Smooth muscle cell (in vitro differentiated cells): Measurements from ENCODE around the gene LDAF1. TPM values are rescaled to one million over a fixed set of nuclear protein-coding genes. Genes with fewer than 3 reads are reported as not detected.
"Not testable (repeated sequence)": the region's sequence is repeated elsewhere in the genome, so short reads cannot be mapped to it uniquely, and the experiment has no call there.

Source experiments
- DNase-seq: peaks from one replicate; lab custom pipeline; 2025; ENCODE audit not compliant: unreplicated experiment; lab: John Stamatoyannopoulos, UW
- H2AFZ ChIP-seq: fragments of 200-600 bp; sonication (generic); 2 replicates; pipeline ENCODE4 v1.6.0; 2016; ENCODE audit warnings: antibody characterized with exemption, low read depth, mild to moderate bottlenecking
- H3F3A ChIP-seq: fragments of 200-600 bp; sonication (generic); 2 replicates; pipeline ENCODE4 v1.6.0; 2017; ENCODE audit warnings: antibody characterized with exemption, low read depth
- H3K27ac ChIP-seq: fragments of 200-600 bp; sonication (generic); 2 replicates; pipeline ENCODE4 v1.5.1; 2016; ENCODE audit warnings: low read depth, mild to moderate bottlenecking
- H3K27me3 ChIP-seq: fragments of 200-600 bp; sonication (generic); 2 replicates; pipeline ENCODE4 v1.6.1; 2016; ENCODE audit warnings: low read depth, mild to moderate bottlenecking
- H3K36me3 ChIP-seq: fragments of 200-600 bp; sonication (generic); 2 replicates; pipeline ENCODE4 v1.5.1; 2016; ENCODE audit warnings: low read depth
- H3K4me1 ChIP-seq: fragments of 200-600 bp; sonication (generic); 2 replicates; pipeline ENCODE4 v1.5.1; 2016; ENCODE audit warnings: low read depth
- H3K4me2 ChIP-seq: fragments of 200-600 bp; sonication (generic); 2 replicates; pipeline ENCODE4 v1.6.0; 2016; ENCODE audit warnings: mild to moderate bottlenecking
- H3K4me3 ChIP-seq: fragments of 200-600 bp; sonication (generic); 2 replicates; pipeline ENCODE4 v1.5.1; 2016; ENCODE audit warnings: mild to moderate bottlenecking
- H3K79me2 ChIP-seq: fragments of 200-600 bp; sonication (generic); 2 replicates; pipeline ENCODE4 v1.6.0; 2016; ENCODE audit warnings: low read depth, mild to moderate bottlenecking
- H3K9ac ChIP-seq: fragments of 200-600 bp; sonication (generic); 2 replicates; pipeline ENCODE4 v1.6.0; 2016; ENCODE audit warnings: low read depth
- H3K9me3 ChIP-seq: fragments of 200-600 bp; sonication (generic); replicated peaks from 2 replicates; pipeline ENCODE4 v1.5.1; 2016; ENCODE audit warnings: low read depth
- H4K20me1 ChIP-seq: fragments of 200-600 bp; sonication (generic); 2 replicates; pipeline ENCODE4 v1.6.0; 2016; ENCODE audit warnings: low read depth
- WGBS: methylation state at CpG from one replicate; pipeline ENCODE4 v1.1.7; 2016; ENCODE audit warnings: low lambda C conversion rate; 5-methylcytosine and 5-hydroxymethylcytosine counted together
- polyA plus RNA-seq: library from polyadenylated mRNA; unstranded; fragments of >200 nt; fragmentation: Nextera tagmentation; extraction: Ambion mirVana; gene quantifications from 2 replicates; pipeline ENCODE4 v1.2.1, GENCODE V29; 2016
- total RNA-seq: library from RNA; depleted of rRNA; stranded (reverse); fragments of >200 nt; gene quantifications from 2 replicates; pipeline ENCODE4 v1.2.3, GENCODE V29; 2014
- TF ChIP-seq, protein P1 (sequence below): fragments of 200-600 bp; sonication (generic); IDR thresholded peaks from 2 replicates; pipeline ENCODE4 v1.5.1; 2017; ENCODE audit warnings: borderline replicate concordance, mild to moderate bottlenecking, antibody characterized with exemption; ENCODE audit not compliant: insufficient read depth, poor library complexity, severe bottlenecking

The LDAF1 gene
- total and polyA plus RNA-seq, 2 experiments from 2014 or later = 16.2 to 21.0 TPM

DNA sequence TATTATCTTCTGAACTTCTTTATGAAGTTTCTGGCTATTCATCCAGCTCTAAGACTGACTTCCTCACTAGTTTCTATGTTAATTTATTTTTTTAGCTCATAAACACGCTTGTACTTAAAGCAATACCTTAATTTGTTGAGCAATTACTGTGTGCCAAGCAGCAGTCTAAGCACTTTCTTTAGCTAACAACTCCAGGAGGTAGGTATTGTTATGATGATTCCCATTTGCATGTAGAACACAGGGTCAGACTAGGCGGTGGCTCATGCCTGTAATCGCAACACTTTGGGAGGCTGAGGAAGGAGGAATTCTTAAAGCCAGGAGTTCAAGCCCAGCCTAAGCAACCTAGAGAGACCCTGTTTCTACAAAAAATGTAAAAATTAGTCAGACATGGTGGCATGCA, 27.7 kb upstream of the LDAF1 start:
- Histone ChIP-seq H3K9me3 (no peaks in the 10 kb centered on the region), H3K4me2 (no peak overlapping the region), H3F3A (no peaks in the 10 kb centered on the region), H2AFZ (no peak overlapping the region), H3K27me3 (peaks cover 20% of the 10 kb centered on the region), H3K79me2 (no peaks in the 10 kb centered on the region), H3K36me3 (no peaks in the 10 kb centered on the region), H3K4me1 (no peaks in the 10 kb centered on the region), H3K4me3 (no peak overlapping the region), H3K27ac (no peak overlapping the region), H3K9ac (no peak overlapping the region), H4K20me1 (no peaks in the 10 kb centered on the region)
- 62% methylated on average over 3 of the region's 3 CpGs for WGBS
- TF ChIP-seq, protein P1, sequence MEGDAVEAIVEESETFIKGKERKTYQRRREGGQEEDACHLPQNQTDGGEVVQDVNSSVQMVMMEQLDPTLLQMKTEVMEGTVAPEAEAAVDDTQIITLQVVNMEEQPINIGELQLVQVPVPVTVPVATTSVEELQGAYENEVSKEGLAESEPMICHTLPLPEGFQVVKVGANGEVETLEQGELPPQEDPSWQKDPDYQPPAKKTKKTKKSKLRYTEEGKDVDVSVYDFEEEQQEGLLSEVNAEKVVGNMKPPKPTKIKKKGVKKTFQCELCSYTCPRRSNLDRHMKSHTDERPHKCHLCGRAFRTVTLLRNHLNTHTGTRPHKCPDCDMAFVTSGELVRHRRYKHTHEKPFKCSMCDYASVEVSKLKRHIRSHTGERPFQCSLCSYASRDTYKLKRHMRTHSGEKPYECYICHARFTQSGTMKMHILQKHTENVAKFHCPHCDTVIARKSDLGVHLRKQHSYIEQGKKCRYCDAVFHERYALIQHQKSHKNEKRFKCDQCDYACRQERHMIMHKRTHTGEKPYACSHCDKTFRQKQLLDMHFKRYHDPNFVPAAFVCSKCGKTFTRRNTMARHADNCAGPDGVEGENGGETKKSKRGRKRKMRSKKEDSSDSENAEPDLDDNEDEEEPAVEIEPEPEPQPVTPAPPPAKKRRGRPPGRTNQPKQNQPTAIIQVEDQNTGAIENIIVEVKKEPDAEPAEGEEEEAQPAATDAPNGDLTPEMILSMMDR = no peak
- no peak for DNase-seq

GRCh38 chr16:21134053-21134452, 24.4 kb upstream of the LDAF1 start:
- H2AFZ ChIP-seq = no peak overlapping the region
- DNase-seq = no peak
- no peaks in the 10 kb centered on the region for H3K4me1 ChIP-seq
- no peak overlapping the region for H3K9ac ChIP-seq
- no peaks in the 10 kb centered on the region for H3K79me2 ChIP-seq
- TF ChIP-seq, protein P1 = no peak
- H3K4me2 ChIP-seq = no peak overlapping the region
- peaks cover 11% of the 10 kb centered on the region for H3K27me3 ChIP-seq
- H3K27ac ChIP-seq = no peak overlapping the region
- 87% methylated on average over 8 of the region's 8 CpGs for WGBS
- H3K36me3 ChIP-seq = no peaks in the 10 kb centered on the region
- no peaks in the 10 kb centered on the region for H4K20me1 ChIP-seq
- no peaks in the 10 kb centered on the region for H3K9me3 ChIP-seq
- H3K4me3 ChIP-seq = no peak overlapping the region
- H3F3A ChIP-seq = no peaks in the 10 kb centered on the region

- Histone ChIP-seq H3K9me3 (no peaks in the 10 kb centered on the region), H3K27me3 (peaks cover 2% of the 10 kb centered on the region), H4K20me1 (no peaks in the 10 kb centered on the region), H3K4me1 (no peaks in the 10 kb centered on the region), H3K4me2 (no peak overlapping the region), H3K27ac (no peak overlapping the region), H3K9ac (no peak overlapping the region), H3K79me2 (no peaks in the 10 kb centered on the region), H3F3A (no peaks in the 10 kb centered on the region), H2AFZ (no peak overlapping the region), H3K36me3 (no peaks in the 10 kb centered on the region), H3K4me3 (no peak overlapping the region)
- 72% methylated on average over 5 of the region's 5 CpGs for WGBS
- TF ChIP-seq, protein P1 = no peak
- DNase-seq = no peak
These were observed 12.7 kb upstream of the LDAF1 start for GRCh38 chr16:21145738-21146137.

GRCh38 chr16:21150375-21151001, 8.0 kb upstream of the LDAF1 start, which contains the start of gene DNAH3:
DNAH3 (minus strand) TSS chr16:21150846; CDS start chr16:21150319, 527 bp downstream.
- no peaks in the 10 kb centered on the region for H3F3A ChIP-seq
- no peak within 1 kb of the TSS for H3K4me2 ChIP-seq
- no peak within 1 kb of the TSS for H3K4me3 ChIP-seq
- peaks cover 2% of the 10 kb centered on the region for H3K27me3 ChIP-seq
- H3K79me2 ChIP-seq = no peaks in the 10 kb centered on the region
- TF ChIP-seq, protein P1 = no peak
- no peak within 1 kb of the TSS for H2AFZ ChIP-seq
- H4K20me1 ChIP-seq = no peaks in the 10 kb centered on the region
- no peak within 1 kb of the TSS for H3K27ac ChIP-seq
- WGBS = 85% methylated on average over 8 of the region's 8 CpGs
- H3K9me3 ChIP-seq = no peaks in the 10 kb centered on the region
- DNase-seq = no peak
- no peak within 1 kb of the TSS for H3K9ac ChIP-seq
- H3K4me1 ChIP-seq = no peaks in the 10 kb centered on the region
- H3K36me3 ChIP-seq = no peaks in the 10 kb centered on the region

DNA sequence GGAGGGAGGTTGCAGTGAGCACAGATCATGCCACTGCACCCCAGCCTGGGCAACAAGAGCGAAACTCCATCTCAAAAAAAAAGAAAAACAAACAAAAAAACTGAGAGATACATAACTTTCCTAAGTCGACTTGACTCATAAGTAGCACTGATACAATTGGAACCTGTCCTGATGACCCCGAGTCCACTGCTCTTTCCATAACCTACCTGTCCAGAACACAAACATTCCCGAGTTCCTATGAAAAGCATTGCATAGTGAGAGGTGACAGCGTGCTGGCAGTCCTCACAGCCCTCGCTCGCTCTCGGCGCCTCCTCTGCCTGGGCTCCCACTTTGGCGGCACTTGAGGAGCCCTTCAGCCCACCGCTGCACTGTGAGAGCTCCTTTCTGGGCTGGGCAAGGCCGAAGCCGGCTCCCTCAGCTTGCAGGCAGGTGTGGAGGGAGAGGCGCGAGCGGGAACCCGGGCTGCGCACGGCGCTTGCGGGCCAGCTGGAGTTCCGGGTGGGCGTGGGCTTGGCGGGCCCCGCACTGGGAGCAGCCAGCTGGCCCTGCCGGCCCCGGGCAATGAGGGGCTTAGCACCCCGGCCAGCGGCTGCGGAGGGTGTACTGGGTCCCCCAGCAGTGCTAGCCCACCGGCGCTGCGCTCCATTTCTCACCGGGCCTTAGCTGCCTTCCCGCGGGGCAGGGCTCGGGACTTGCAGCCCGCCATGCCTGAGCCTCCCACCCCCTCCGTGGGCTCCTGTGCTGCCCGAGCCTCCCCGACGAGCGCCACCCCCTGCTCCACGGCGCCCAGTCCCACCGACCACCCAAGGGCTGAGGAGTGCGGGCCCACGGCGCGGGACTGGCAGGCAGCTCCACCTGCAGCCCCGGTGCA, 6.1 kb upstream of the LDAF1 start:
- H3F3A ChIP-seq, H3K9ac ChIP-seq, H4K20me1 ChIP-seq, H3K27me3 ChIP-seq, H3K79me2 ChIP-seq, H3K4me3 ChIP-seq, H3K36me3 ChIP-seq, H3K27ac ChIP-seq, H3K4me1 ChIP-seq, H2AFZ ChIP-seq, H3K4me2 ChIP-seq, DNase-seq, H3K9me3 ChIP-seq: not testable (repeated sequence)
- 78% methylated on average over 33 of the region's 51 CpGs for WGBS
